Immature natural killer cell (primary cell): ENCODE results near the gene CMTM3. TPM values are rescaled to one million over a fixed set of nuclear protein-coding genes. Genes with fewer than 3 reads are reported as not detected.
A peak's percentile ranks its signal among the peaks of the same experiment; 100 is the strongest.
"Not testable (repeated sequence)": the region's sequence is repeated elsewhere in the genome, so short reads cannot be mapped to it uniquely, and the experiment has no call there.

Experiments
- DNase-seq, 3 donors: peaks; one replicate each; pipeline ENCODE4 v3.0.0; 2022; ENCODE audit warnings: mixed read lengths in 1 of 3
- H3K27ac Mint-ChIP-seq, 6 donors: one replicate each; pipeline ENCODE4 v1.8.0; 2020; ENCODE audit warnings: mixed read lengths in 6 of 6, mild to moderate bottlenecking in 5 of 6, inconsistent platforms in 4 of 6, moderate library complexity in 3 of 6
- H3K27me3 Mint-ChIP-seq, 3 donors: one replicate each; pipeline ENCODE4 v1.8.0; 2020 to 2021; ENCODE audit warnings: low read depth in 3 of 3, mild to moderate bottlenecking in 3 of 3, mixed read lengths in 3 of 3, moderate library complexity in 3 of 3, inconsistent platforms in 1 of 3
- H3K36me3 Mint-ChIP-seq, 3 donors: one replicate each; pipeline ENCODE4 v1.8.0; 2020; ENCODE audit warnings: mixed read lengths in 3 of 3, inconsistent platforms in 2 of 3, mild to moderate bottlenecking in 2 of 3
- H3K4me1 Mint-ChIP-seq, 2 donors: one replicate each; pipeline ENCODE4 v1.8.0; 2020; ENCODE audit warnings: inconsistent platforms in 2 of 2, mild to moderate bottlenecking in 2 of 2, mixed read lengths in 2 of 2, moderate library complexity in 1 of 2
- H3K4me3 Mint-ChIP-seq, 5 donors: one replicate each; pipeline ENCODE4 v1.8.0; 2020; ENCODE audit warnings: mild to moderate bottlenecking in 5 of 5, mixed read lengths in 5 of 5, inconsistent platforms in 3 of 5, moderate library complexity in 3 of 5
- H3K9me3 Mint-ChIP-seq, 6 donors: one replicate each; pipeline ENCODE4 v1.8.0; 2020; ENCODE audit warnings: mild to moderate bottlenecking in 6 of 6, mixed read lengths in 6 of 6, inconsistent platforms in 4 of 6, moderate library complexity in 3 of 6
- polyA plus RNA-seq, 3 donors: library from polyadenylated mRNA; unstranded; fragments of 300-500 nt; fragmentation: Illumina TruSeq; gene quantifications; one replicate each; pipeline ENCODE4 v1.2.3, GENCODE V29; 2021

The CMTM3 gene
- polyA plus RNA-seq, 3 donors from 2014 or later = 83.5 to 145 (median 127) TPM

- Mint-ChIP-seq H3K36me3 (no peaks in the 10 kb centered on the region), H3K4me3 (no peak overlapping the region), H3K27me3 (peaks cover 0 to 2% (median 0%) of the 10 kb centered on the region in 3 donors), H3K9me3 (no peaks in the 10 kb centered on the region), H3K27ac (no peak overlapping the region), H3K4me1 (no peaks in the 10 kb centered on the region)
- no peak for DNase-seq
These were observed 15.3 kb downstream of the CMTM3 start for GRCh38 chr16:66619534-66620428.

DNA sequence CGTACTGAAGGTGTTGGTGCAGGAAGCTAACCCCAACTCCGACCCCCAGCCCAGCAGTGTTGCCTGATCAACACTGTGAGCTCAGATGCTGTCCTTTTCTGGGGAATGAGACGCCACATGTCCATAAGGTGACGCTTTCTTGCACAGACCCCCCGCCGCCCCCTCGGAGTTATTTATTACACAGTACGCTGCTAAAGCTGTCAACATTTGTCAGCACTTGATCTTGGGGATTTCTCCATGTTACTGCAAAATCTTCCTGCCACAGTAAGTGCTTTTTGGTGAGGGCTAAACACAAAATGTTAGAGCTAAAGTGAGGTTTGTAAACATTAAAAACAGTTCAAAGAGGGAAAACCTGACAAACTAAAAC, 15.9 kb downstream of the CMTM3 start:
- no peak overlapping the region for H3K27ac Mint-ChIP-seq
- H3K4me1 Mint-ChIP-seq = no peaks in the 10 kb centered on the region
- no peak overlapping the region for H3K4me3 Mint-ChIP-seq
- H3K9me3 Mint-ChIP-seq = no peaks in the 10 kb centered on the region
- no peaks in the 10 kb centered on the region for H3K36me3 Mint-ChIP-seq
- no peak for DNase-seq
- peaks cover 0 to 2% (median 0%) of the 10 kb centered on the region in 3 donors for H3K27me3 Mint-ChIP-seq

- H3K27me3 Mint-ChIP-seq = peaks cover 0 to 2% (median 0%) of the 10 kb centered on the region in 3 donors
- H3K27ac Mint-ChIP-seq = no peak overlapping the region
- H3K36me3 Mint-ChIP-seq = no peaks in the 10 kb centered on the region
- H3K4me3 Mint-ChIP-seq = no peak overlapping the region
- no peak for DNase-seq
- no peaks in the 10 kb centered on the region for H3K9me3 Mint-ChIP-seq
- no peaks in the 10 kb centered on the region for H3K4me1 Mint-ChIP-seq
These were observed 17.5 kb downstream of the CMTM3 start for GRCh38 chr16:66621973-66622372.

DNA sequence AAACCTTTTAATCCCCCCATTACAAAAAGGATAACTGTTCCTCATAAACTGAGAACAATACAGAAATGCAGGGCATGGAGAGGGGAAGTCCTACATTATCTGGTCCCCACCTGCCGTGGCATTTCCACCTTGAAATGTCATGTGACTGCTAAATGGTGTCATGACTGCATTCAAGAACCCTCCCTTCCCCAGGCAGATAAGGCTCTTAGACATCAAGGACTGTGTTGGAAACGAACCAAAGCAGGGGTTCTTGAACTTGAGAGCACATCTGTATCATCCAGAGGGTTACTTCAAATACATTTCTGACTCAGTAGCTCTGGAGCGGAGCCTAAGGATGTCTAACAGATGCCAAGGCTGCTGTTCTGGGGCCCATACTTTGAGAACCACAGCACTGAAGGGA, 18.4 kb downstream of the CMTM3 start:
- peaks cover 0 to 2% (median 0%) of the 10 kb centered on the region in 3 donors for H3K27me3 Mint-ChIP-seq
- H3K9me3 Mint-ChIP-seq = no peaks in the 10 kb centered on the region
- no peak for DNase-seq
- no peak overlapping the region for H3K27ac Mint-ChIP-seq
- no peak overlapping the region for H3K4me3 Mint-ChIP-seq
- no peaks in the 10 kb centered on the region for H3K4me1 Mint-ChIP-seq
- H3K36me3 Mint-ChIP-seq = no peaks in the 10 kb centered on the region

- no peak for DNase-seq
- Mint-ChIP-seq H3K36me3 (no peaks in the 10 kb centered on the region), H3K4me3 (no peak overlapping the region), H3K9me3 (no peaks in the 10 kb centered on the region), H3K27ac (peak overlapping the region in 1 of 6 donors; percentile 2), H3K27me3 (peaks cover 0 to 2% (median 0%) of the 10 kb centered on the region in 3 donors), H3K4me1 (no peaks in the 10 kb centered on the region)
These were observed 19.3 kb downstream of the CMTM3 start for GRCh38 chr16:66623755-66624154.

- H3K4me1 Mint-ChIP-seq, DNase-seq, H3K36me3 Mint-ChIP-seq, H3K27me3 Mint-ChIP-seq, H3K27ac Mint-ChIP-seq, H3K4me3 Mint-ChIP-seq, H3K9me3 Mint-ChIP-seq: not testable (repeated sequence)
These were observed 23.3 kb downstream of the CMTM3 start for GRCh38 chr16:66627611-66628378.

GRCh38 chr16:66629856-66630255, 25.4 kb downstream of the CMTM3 start:
- no peaks in the 10 kb centered on the region for H3K36me3 Mint-ChIP-seq
- no peak overlapping the region for H3K27ac Mint-ChIP-seq
- H3K4me1 Mint-ChIP-seq = no peaks in the 10 kb centered on the region
- no peaks in the 10 kb centered on the region for H3K9me3 Mint-ChIP-seq
- H3K27me3 Mint-ChIP-seq = no peaks in the 10 kb centered on the region
- no peak overlapping the region for H3K4me3 Mint-ChIP-seq
- DNase-seq = no peak

- H3K27me3 Mint-ChIP-seq, H3K36me3 Mint-ChIP-seq, H3K27ac Mint-ChIP-seq, H3K4me3 Mint-ChIP-seq, DNase-seq, H3K9me3 Mint-ChIP-seq, H3K4me1 Mint-ChIP-seq: not testable (repeated sequence)
These were observed 26.2 kb downstream of the CMTM3 start for GRCh38 chr16:66630561-66631260.

DNA sequence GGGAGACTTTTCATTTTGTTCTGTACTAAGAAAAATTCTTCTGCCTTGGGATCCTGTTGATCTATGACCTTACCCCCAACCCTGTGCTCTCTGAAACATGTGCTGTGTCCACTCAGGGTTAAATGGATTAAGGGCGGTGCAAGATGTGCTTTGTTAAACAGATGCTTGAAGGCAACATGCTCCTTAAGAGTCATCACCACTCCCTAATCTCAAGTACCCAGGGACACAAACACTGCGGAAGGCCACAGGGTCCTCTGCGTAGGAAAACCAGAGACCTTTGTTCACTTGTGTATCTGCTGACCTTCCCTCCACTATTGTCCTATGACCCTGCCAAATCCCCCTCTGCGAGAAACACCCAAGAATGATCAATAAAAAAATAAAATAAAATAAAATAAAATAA, 27.1 kb downstream of the CMTM3 start:
- not testable (repeated sequence) for H3K36me3 Mint-ChIP-seq, H3K4me3 Mint-ChIP-seq, H3K27ac Mint-ChIP-seq, H3K4me1 Mint-ChIP-seq, H3K9me3 Mint-ChIP-seq, DNase-seq, H3K27me3 Mint-ChIP-seq

GRCh38 chr16:66634527-66635196, 30.2 kb downstream of the CMTM3 start:
- Mint-ChIP-seq H3K36me3 (no peaks in the 10 kb centered on the region), H3K4me1 (no peaks in the 10 kb centered on the region), H3K27ac (no peak overlapping the region), H3K27me3 (peaks cover 0 to 7% (median 4%) of the 10 kb centered on the region in 3 donors), H3K9me3 (no peaks in the 10 kb centered on the region), H3K4me3 (no peak overlapping the region)
- no peak for DNase-seq

- H3K4me1 Mint-ChIP-seq = no peaks in the 10 kb centered on the region
- no peak overlapping the region for H3K27ac Mint-ChIP-seq
- H3K27me3 Mint-ChIP-seq = peaks cover 0 to 8% (median 5%) of the 10 kb centered on the region in 3 donors
- no peak for DNase-seq
- no peaks in the 10 kb centered on the region for H3K36me3 Mint-ChIP-seq
- no peak overlapping the region for H3K4me3 Mint-ChIP-seq
- H3K9me3 Mint-ChIP-seq = no peaks in the 10 kb centered on the region
These were observed 30.9 kb downstream of the CMTM3 start for GRCh38 chr16:66635406-66635805.

GRCh38 chr16:66636199-66636598, 31.7 kb downstream of the CMTM3 start:
- H3K9me3 Mint-ChIP-seq = no peaks in the 10 kb centered on the region
- no peak overlapping the region for H3K27ac Mint-ChIP-seq
- no peaks in the 10 kb centered on the region for H3K36me3 Mint-ChIP-seq
- no peak for DNase-seq
- H3K27me3 Mint-ChIP-seq = peaks cover 0 to 9% (median 5%) of the 10 kb centered on the region in 3 donors
- H3K4me1 Mint-ChIP-seq = no peaks in the 10 kb centered on the region
- no peak overlapping the region for H3K4me3 Mint-ChIP-seq

DNA sequence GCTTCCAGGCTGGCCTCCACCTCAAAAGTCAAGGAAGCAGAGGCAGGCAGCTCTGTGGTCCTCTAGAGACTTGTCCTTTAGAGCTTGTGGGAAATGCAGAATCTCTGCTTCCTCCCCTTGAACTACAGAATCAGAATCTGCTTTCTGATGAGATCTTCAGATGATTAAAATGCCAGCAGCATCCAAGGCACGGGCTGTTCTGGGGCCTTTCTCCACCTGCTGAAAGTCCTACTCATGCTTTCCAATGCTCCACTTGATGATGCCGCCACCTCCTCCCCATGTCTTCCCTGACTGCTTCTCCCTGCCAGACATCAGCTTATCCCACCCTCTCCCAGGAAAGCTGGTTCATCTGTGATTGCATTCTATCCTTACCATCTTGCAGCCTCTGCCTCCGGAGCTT, 33.3 kb downstream of the CMTM3 start:
- Mint-ChIP-seq H3K36me3 (no peaks in the 10 kb centered on the region), H3K27ac (no peak overlapping the region), H3K4me1 (no peaks in the 10 kb centered on the region), H3K4me3 (no peak overlapping the region), H3K27me3 (peaks cover 0 to 9% (median 5%) of the 10 kb centered on the region in 3 donors), H3K9me3 (no peaks in the 10 kb centered on the region)
- DNase-seq = no peak
